GM12878 (cell line): ENCODE measurements around the gene SERINC5.

Source experiments
- JUND ChIP-seq: IDR thresholded peaks from 2 replicates; pipeline ENCODE4 v1.6.1; 2012; ENCODE audit warnings: low read depth, mild to moderate bottlenecking, low read length, improper control_type of control experiment, moderate library complexity
- YY1 ChIP-seq: IDR thresholded peaks from 2 replicates; pipeline ENCODE4 v1.6.1; 2011; ENCODE audit warnings: low read depth, mild to moderate bottlenecking, low read length
- TF ChIP-seq, protein P1 (sequence below), 3 experiments: IDR thresholded peaks in 2 of 3; conservative IDR thresholded peaks in 1 of 3; 2 replicates each; pipeline ENCODE4 v1.5.1; 2011; ENCODE audit warnings: low read depth in 3 of 3, low read length in 3 of 3, mild to moderate bottlenecking in 3 of 3, control low read depth in 2 of 3, moderate library complexity in 2 of 3, inconsistent platforms in 1 of 3, mixed read lengths in 1 of 3; ENCODE audit not compliant: control insufficient read depth in 2 of 3, insufficient read depth in 1 of 3; ENCODE audit errors: extremely low read depth in 1 of 3

- no peak for TF ChIP-seq JUND
- TF ChIP-seq, protein P1, sequence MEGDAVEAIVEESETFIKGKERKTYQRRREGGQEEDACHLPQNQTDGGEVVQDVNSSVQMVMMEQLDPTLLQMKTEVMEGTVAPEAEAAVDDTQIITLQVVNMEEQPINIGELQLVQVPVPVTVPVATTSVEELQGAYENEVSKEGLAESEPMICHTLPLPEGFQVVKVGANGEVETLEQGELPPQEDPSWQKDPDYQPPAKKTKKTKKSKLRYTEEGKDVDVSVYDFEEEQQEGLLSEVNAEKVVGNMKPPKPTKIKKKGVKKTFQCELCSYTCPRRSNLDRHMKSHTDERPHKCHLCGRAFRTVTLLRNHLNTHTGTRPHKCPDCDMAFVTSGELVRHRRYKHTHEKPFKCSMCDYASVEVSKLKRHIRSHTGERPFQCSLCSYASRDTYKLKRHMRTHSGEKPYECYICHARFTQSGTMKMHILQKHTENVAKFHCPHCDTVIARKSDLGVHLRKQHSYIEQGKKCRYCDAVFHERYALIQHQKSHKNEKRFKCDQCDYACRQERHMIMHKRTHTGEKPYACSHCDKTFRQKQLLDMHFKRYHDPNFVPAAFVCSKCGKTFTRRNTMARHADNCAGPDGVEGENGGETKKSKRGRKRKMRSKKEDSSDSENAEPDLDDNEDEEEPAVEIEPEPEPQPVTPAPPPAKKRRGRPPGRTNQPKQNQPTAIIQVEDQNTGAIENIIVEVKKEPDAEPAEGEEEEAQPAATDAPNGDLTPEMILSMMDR (IDR thresholded peaks at IDR 0.05 in 2 of 3, conservative IDR thresholded peaks at IDR 0.05 in 1 of 3; ENCODE audit: control insufficient read depth in 2 of 3, extremely low read depth in 1 of 3, insufficient read depth in 1 of 3, low read depth in 3 of 3, low read length in 3 of 3), result no peak
- no peak for TF ChIP-seq YY1
These were observed 61.4 kb downstream of the SERINC5 start for GRCh38 chr5:80194468-80194867.
